Left lung (tissue), 10 donors: ENCODE results near the gene CACNA1I. TPM values are rescaled to one million over a fixed set of nuclear protein-coding genes. Genes with fewer than 3 reads are reported as not detected.
A peak's percentile ranks its signal among the peaks of the same experiment; 100 is the strongest.

Experiments
- ATAC-seq: fragments of 200-7000 bp; cut with Tn5 transposase; one replicate; pipeline ENCODE4 v1.9.1; 2020; ENCODE audit warnings: moderate library complexity
- DNase-seq, 4 donors: peaks; one replicate each; pipeline ENCODE4 v3.0.0-alpha.2; 2013 to 2020
- H3K27ac ChIP-seq, 2 donors: fragments of 200-600 bp; sonication (generic) in 1 of 2; one replicate each; pipeline versions ENCODE4 v1.5.0 to v1.8.0; 2020 to 2021
- H3K27me3 ChIP-seq, 2 donors: fragments of 200-600 bp; sonication (generic) in 1 of 2; one replicate each; pipeline versions ENCODE4 v1.5.0 to v1.8.0; 2020 to 2021
- H3K36me3 ChIP-seq, 2 donors: fragments of 200-600 bp; sonication (generic) in 1 of 2; one replicate each; pipeline versions ENCODE4 v1.5.0 to v1.8.0; 2020 to 2021
- H3K4me1 ChIP-seq, 2 donors: fragments of 200-600 bp; one replicate each; pipeline ENCODE4 v1.8.0; 2021
- H3K4me3 ChIP-seq, 2 donors: fragments of 200-600 bp; sonication (generic) in 1 of 2; one replicate each; pipeline versions ENCODE4 v1.5.0 to v1.8.0; 2020 to 2021; ENCODE audit warnings: mild to moderate bottlenecking in 1 of 2
- H3K9me3 ChIP-seq, 2 donors: fragments of 200-600 bp; sonication (generic) in 1 of 2; one replicate each; pipeline versions ENCODE4 v1.5.0 to v1.8.0; 2020 to 2021
- CTCF ChIP-seq, 2 donors: fragments of 200-600 bp; sonication (generic) in 1 of 2; IDR thresholded peaks; one replicate each; pipeline versions ENCODE4 v1.5.0 to v1.8.0; 2021; ENCODE audit warnings: antibody characterized with exemption in 2 of 2
- intact Hi-C, 2 donors: fragments of 100-400 bp; cut with DNase I; formaldehyde crosslinking; loops; one replicate each; pipeline versions ENCODE4 v1.11.2 to v1.14.2; 2022
- polyA plus RNA-seq, 6 donors: library from polyadenylated mRNA; unstranded; fragments of 120-200 nt; gene quantifications; one replicate each; pipeline ENCODE4 v1.2.1, GENCODE V29; 2013; ENCODE audit not compliant: insufficient read length in 6 of 6
- total RNA-seq, 2 donors: library from RNA; stranded (reverse); fragmentation: NEBNext Ultra II Directional; extraction: Animal tissue kit (Norgen Biotek cat#: 25700); gene quantifications; one replicate each; pipeline ENCODE4 v1.2.1, GENCODE V29; 2021
- donor health status: DM: no; HTN: yes; CAD: no.
- donor health status: DM: no; HTN: no; CAD: no.

The CACNA1I gene
- total and polyA plus RNA-seq, 8 donors = 0.03 to 0.35 (median 0.09) TPM

- TF ChIP-seq CTCF (IDR thresholded peaks at IDR 0.05) = no peak
- Histone ChIP-seq H3K27me3 (peaks cover 11 to 91% of the 10 kb centered on the region in 2 donors), H3K4me3 (no peak overlapping the region), H3K9me3 (no peaks in the 10 kb centered on the region), H3K36me3 (no peaks in the 10 kb centered on the region), H3K27ac (no peak overlapping the region), H3K4me1 (no peaks in the 10 kb centered on the region)
- DNase-seq (peak in 1 of 4 donors; percentile 32), ATAC-seq (no peak)
- intact Hi-C loops = no loop called here
Observed at GRCh38 chr22:39593066-39593930, 22.7 kb downstream of the CACNA1I start.

GRCh38 chr22:39593931-39594285, 23.4 kb downstream of the CACNA1I start:
- no peaks in the 10 kb centered on the region for H3K36me3 ChIP-seq
- H3K27me3 ChIP-seq = peaks cover 16 to 93% of the 10 kb centered on the region in 2 donors
- no peaks in the 10 kb centered on the region for H3K4me1 ChIP-seq
- intact Hi-C loops = no loop called here
- ATAC-seq (no peak), DNase-seq (peak in 1 of 4 donors; percentile 15)
- no peak for TF ChIP-seq CTCF (IDR thresholded peaks at IDR 0.05)
- H3K9me3 ChIP-seq = no peaks in the 10 kb centered on the region
- H3K27ac ChIP-seq = no peak overlapping the region
- no peak overlapping the region for H3K4me3 ChIP-seq

- ATAC-seq (no peak), DNase-seq (peak in 1 of 4 donors; percentile 28)
- intact Hi-C loops = no loop called here
- Histone ChIP-seq H3K4me3 (no peak overlapping the region), H3K27ac (no peak overlapping the region), H3K4me1 (no peaks in the 10 kb centered on the region), H3K9me3 (no peaks in the 10 kb centered on the region), H3K36me3 (no peaks in the 10 kb centered on the region), H3K27me3 (peaks cover 16 to 93% of the 10 kb centered on the region in 2 donors)
- no peak for TF ChIP-seq CTCF (IDR thresholded peaks at IDR 0.05)
Observed at GRCh38 chr22:39594411-39594810, 23.9 kb downstream of the CACNA1I start.

GRCh38 chr22:39595622-39596172, 25.1 kb downstream of the CACNA1I start:
- no peaks in the 10 kb centered on the region for H3K36me3 ChIP-seq
- H3K4me1 ChIP-seq = no peaks in the 10 kb centered on the region
- no peaks in the 10 kb centered on the region for H3K9me3 ChIP-seq
- no peak for TF ChIP-seq CTCF (IDR thresholded peaks at IDR 0.05)
- ATAC-seq (no peak), DNase-seq (peak in 1 of 4 donors; percentile 38)
- peaks cover 16 to 92% of the 10 kb centered on the region in 2 donors for H3K27me3 ChIP-seq
- no peak overlapping the region for H3K27ac ChIP-seq
- no peak overlapping the region for H3K4me3 ChIP-seq
- intact Hi-C loops = no loop called here

- no peaks in the 10 kb centered on the region for H3K9me3 ChIP-seq
- peaks cover 16 to 94% of the 10 kb centered on the region in 2 donors for H3K27me3 ChIP-seq
- TF ChIP-seq CTCF (IDR thresholded peaks at IDR 0.05) = no peak
- no peak overlapping the region for H3K27ac ChIP-seq
- intact Hi-C loops = no loop called here
- ATAC-seq = no peak
- DNase-seq = peak in 1 of 4 donors; percentile 42
- no peaks in the 10 kb centered on the region for H3K36me3 ChIP-seq
- no peak overlapping the region for H3K4me3 ChIP-seq
- H3K4me1 ChIP-seq = no peaks in the 10 kb centered on the region
Observed at GRCh38 chr22:39596601-39597000, 26.0 kb downstream of the CACNA1I start.
